GM12892 (cell line): ENCODE results near the gene IGFBPL1.

ENCODE experiments used
- POLR2A ChIP-seq: IDR thresholded peaks from 2 replicates; pipeline ENCODE4 v1.6.1; 2011; ENCODE audit warnings: low read depth, low read length, control low read depth
- POLR2AphosphoS5 ChIP-seq: IDR thresholded peaks from 2 replicates; pipeline ENCODE4 v1.6.1; 2011; ENCODE audit warnings: low read depth, low read length, control low read depth
- TAF1 ChIP-seq: IDR thresholded peaks from 2 replicates; pipeline ENCODE4 v1.6.1; 2011; ENCODE audit warnings: low read depth, mild to moderate bottlenecking, control low read depth, low read length, borderline replicate concordance

DNA sequence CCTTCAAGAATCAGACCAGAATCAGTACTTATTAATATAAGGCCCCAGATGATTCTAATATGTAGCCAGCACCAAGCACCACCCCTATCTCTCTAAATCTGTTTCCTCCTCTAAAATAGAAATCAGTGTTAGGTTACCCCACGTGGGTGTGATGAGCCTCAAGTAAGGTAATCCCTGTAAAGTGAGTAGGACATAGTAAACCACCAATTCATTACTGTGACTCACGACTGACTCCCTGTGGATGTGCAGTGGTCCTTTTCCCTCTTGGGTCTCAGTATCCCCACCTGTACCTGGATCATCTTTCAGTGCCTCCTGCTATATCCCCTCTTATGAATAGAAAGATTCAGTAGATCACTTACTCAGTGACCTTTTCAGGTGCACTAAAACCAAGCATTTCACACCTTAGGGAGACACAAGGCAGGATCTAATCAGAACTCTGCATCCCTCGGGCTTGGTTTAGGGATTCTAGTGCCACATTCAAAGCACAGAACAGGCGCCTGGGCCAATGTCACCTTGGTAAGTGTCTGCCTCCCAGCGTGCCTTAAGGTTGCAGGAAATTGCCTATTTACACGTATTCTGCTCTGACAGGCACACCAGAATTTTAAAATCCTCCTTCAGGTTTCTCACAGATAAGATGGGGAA lies 43.9 kb downstream of the IGFBPL1 start:
- no peak for TF ChIP-seq POLR2A
- no peak for TF ChIP-seq POLR2AphosphoS5
- TF ChIP-seq TAF1, result no peak
